GM20000 (cell line): ENCODE data around the gene HRNR.

Source experiments
- DNase-seq: peaks from one replicate; pipeline ENCODE4 v3.0.0; 2012; ENCODE audit warnings: low spot score
- TF ChIP-seq, protein P1 (sequence below): IDR thresholded peaks from 2 replicates; pipeline ENCODE4 v1.5.1; 2012; ENCODE audit warnings: mild to moderate bottlenecking, control low read depth; ENCODE audit errors: extremely low read depth, missing control alignments

Gene HRNR

DNA sequence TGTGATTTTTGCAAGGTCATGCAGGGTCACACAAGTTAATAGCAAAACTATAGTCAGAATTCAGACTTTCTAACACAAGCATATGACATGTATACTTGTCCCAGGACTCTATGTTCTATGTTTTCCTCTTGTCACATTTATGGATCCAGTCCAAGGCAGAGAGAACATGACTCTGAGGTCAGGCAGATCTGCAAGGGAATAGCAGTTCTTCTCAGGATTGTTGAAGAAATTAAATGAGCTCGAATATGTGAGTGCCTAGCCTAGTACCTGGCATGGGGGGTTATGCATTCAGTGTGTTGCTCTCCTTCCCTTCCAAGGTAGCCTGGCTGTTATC is 55.5 kb downstream of the HRNR start:
- TF ChIP-seq, protein P1, sequence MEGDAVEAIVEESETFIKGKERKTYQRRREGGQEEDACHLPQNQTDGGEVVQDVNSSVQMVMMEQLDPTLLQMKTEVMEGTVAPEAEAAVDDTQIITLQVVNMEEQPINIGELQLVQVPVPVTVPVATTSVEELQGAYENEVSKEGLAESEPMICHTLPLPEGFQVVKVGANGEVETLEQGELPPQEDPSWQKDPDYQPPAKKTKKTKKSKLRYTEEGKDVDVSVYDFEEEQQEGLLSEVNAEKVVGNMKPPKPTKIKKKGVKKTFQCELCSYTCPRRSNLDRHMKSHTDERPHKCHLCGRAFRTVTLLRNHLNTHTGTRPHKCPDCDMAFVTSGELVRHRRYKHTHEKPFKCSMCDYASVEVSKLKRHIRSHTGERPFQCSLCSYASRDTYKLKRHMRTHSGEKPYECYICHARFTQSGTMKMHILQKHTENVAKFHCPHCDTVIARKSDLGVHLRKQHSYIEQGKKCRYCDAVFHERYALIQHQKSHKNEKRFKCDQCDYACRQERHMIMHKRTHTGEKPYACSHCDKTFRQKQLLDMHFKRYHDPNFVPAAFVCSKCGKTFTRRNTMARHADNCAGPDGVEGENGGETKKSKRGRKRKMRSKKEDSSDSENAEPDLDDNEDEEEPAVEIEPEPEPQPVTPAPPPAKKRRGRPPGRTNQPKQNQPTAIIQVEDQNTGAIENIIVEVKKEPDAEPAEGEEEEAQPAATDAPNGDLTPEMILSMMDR, result no peak
- DNase-seq, result no peak

DNA sequence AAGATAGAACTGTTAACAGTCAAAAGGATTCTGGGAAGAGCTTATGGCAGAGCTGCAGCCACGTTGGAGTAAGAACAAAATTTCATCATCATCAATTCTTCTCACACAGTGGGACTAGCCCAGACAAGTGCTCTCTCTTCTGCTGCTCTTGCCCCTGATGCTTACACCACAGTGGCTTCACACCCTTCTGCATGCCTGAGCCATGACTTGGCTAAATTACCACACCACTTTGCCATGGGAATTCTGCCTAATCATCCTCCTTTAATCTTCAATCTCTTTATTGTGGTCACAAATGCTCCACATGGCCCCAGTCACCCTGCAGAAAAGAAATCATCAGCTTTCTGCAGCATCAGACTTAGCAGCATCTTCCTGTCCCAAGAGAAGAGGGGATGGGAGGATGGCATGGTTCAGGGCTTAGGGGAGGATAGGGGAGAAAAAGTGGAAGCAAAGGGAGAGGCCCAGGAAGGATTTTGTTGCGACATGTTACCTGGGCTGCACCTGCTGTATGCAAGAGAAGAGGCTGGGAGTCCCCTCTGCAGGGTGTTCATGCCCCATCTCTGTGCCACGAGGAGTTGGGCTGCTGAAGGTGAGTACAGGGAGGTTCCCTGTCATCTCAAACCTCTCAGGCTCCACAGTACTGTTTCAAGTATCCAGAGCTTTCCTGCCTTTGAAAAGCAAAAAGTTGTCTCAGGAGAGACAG is 56.0 kb downstream of the HRNR start:
- no peak for DNase-seq
- TF ChIP-seq, protein P1, result no peak

DNA sequence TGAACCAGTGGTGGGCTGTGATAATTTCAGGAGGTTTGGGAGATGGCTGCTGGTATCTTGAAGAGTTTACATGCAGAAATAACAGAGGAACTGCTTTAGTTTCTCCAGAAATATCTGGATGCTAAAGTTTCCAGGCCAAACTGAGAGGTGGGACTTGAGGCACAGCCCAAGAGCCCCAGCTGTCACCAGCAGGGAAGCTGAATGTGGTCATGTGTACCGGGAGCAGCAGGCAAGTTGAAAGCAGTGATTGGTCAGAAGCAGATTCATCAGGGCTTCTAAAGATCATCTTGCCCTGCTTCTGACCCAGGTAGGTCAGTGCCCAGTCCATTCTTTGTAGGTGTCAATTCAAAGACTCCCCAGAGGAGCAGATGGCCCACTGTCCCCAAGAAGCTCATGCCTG is 57.0 kb downstream of the HRNR start:
- TF ChIP-seq, protein P1, result no peak
- DNase-seq, result no peak

DNA sequence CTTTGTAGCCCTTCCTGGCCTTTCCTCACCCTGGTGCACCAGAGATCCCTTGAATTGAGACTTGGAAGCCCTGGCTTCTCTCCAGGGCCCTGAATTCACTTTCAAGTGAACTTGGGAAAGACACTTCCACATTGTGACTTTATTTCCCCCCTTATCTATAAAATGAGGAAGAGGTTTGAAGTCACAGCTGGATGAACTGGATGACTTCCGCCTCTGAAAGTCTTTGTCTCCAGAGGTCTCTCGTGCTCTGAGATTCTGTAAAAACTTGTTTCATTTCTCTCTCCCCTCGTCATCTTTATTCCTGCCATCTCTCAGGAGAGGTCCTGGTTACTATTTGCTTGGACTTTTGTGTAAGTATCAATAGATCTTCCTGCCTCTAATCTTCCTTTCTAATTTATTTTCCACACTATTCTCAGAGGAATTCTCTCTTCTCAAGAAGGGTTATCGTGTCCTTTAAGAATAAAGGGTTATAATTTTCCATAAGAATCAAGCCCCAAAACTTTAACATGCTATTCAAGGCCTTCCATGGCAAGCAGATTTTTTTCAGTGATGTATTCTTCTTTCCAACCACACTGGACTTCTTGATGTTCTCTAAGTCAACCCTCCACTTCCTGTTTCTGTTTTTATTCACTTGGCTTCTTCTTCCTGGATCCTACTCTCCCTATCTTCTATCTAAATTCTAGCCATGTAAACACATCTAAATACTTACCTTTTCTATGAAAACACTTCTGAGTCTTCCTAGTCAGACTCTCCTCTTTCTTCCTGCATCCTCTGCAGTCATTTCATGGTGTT is 58.5 kb downstream of the HRNR start:
- TF ChIP-seq, protein P1, result no peak
- DNase-seq, result no peak

DNA sequence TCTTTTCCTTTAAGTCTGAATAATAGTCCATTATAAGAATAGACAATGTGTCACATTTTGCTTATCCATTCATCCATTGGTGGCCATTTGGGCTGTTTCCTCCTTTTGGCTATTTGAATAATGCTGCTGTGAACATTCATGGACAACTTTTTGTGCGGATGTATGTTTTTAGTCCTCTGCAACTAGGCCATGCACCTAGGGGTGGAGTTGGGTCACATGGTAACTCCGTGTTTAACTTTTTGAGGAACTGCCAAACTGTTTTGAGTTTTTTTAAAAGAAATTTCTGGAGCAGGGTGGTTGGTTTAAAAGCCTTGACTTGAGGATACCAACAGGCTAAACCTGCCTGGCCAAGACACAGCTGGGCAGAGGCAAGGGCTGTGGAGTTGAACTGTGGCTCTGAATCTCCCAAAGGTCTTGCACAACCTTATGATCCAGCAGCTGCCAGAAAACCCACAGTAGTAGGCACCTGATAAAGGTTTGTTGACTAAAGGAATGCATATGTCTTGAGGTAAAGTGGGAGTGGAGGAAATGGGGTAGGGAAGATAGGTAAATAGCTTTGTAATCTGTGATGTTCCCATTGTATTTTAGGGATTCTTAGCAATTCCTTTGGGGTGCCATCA is 59.4 kb downstream of the HRNR start:
- TF ChIP-seq, protein P1, result no peak
- DNase-seq, result no peak

DNA sequence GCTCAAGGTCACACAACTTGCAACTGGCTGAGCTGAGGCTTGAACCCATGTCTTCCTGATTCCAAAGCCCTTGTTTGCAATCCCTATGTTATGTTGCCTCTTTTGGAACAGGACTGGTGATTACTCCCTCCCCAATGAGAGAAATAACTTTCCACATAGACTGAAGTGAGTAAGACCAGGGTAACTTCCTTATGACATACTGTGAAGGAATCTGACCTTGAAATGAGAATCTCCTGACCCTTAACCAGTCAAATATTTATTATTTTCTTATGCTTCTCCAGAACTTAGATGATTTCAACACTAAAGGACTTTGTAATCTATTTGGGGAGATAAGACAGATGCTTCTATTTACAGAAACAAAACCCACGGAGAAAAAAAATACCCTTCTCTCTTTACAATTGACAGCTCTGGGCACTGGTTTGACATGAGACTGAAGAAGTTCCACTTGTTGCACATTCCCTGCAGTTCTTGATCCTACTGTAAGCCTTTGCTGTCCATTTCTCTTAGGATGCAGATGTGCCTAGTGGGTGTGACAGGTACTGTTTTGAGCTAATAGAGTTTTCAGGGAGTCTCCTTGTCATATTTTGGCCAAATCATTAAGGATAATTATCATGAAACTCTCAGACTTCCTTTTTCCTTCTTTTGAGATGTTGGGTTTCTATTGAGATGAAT is 61.1 kb downstream of the HRNR start:
- TF ChIP-seq, protein P1, result no peak
- DNase-seq, result no peak
